Measurements from ENCODE around the gene TAF4.

Gene TAF4

DNA sequence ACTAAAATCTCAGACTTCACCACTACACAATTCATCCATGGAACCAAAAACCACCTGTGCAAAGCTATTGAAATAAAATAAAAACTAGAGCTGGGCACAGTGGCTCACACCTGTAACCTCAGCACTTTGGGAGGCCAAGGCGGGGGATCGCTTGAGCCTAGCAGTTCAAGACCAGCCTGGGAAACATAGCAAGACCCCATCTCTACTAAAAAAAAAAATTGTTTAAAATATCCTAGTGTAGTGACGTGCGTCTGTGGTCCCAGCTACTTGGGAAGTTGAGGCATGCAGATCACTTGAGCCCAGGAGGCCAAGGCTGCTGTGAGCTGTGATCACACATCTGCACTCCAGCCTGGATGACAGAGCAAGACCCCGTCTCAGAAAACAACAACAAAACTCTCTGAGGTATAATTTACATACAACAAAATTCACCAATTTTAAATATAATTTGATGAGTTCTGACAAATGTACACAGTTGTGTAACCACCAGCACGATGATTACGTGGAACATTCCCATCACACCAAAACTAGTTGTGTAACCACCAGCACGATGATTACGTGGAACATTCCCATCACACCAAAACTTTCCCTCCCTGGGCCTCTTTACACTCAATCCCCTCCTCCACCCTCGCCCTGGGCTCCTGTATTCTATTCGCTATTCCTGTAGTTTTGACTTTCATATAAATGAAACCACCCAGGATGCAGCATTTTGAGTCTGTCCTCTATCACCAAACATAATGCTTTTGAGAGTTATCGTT is 107.5 kb downstream of the TAF4 start:
- Histone ChIP-seq H3K4me1 (ENCODE audit: control extremely low read depth in 1 of 4, control insufficient read depth in 4 of 4, insufficient read depth in 4 of 4, low read length in 3 of 4) (no peaks in the 10 kb centered on the region), H3K4me3 (ENCODE audit: control insufficient read depth in 1 of 7, extremely low read depth in 1 of 7, insufficient read depth in 4 of 7, low read depth in 2 of 7, low read length in 6 of 7) (no peak overlapping the region), H3K9me3 (ENCODE audit: control extremely low read depth in 1 of 5, control insufficient read depth in 4 of 5, insufficient read depth in 2 of 5, low read depth in 1 of 5, low read length in 4 of 5) (peaks cover 0 to under 1% (median 0%) of the 10 kb centered on the region in 5 experiments), H3K36me3 (ENCODE audit: control insufficient read depth in 4 of 4, insufficient read depth in 4 of 4, low read length in 3 of 4) (no peaks in the 10 kb centered on the region), H3K27ac (ENCODE audit: insufficient read depth in 1 of 2, low read depth in 1 of 2, low read length in 2 of 2, poor library complexity in 1 of 2, severe bottlenecking in 2 of 2) (no peak overlapping the region), H3K27me3 (replicated peaks in 2 of 5; ENCODE audit: control insufficient read depth in 4 of 5, insufficient read depth in 5 of 5, low read length in 4 of 5) (peaks cover 0 to 13% (median 7%) of the 10 kb centered on the region in 5 experiments)
- DNase-seq = no peak
- ChIA-PET CTCF (no interaction called here), POLR2A (no interaction called here)
- 90% methylated on average over 5 of the region's 12 CpGs for WGBS (ENCODE audit: insufficient coverage)

DNA sequence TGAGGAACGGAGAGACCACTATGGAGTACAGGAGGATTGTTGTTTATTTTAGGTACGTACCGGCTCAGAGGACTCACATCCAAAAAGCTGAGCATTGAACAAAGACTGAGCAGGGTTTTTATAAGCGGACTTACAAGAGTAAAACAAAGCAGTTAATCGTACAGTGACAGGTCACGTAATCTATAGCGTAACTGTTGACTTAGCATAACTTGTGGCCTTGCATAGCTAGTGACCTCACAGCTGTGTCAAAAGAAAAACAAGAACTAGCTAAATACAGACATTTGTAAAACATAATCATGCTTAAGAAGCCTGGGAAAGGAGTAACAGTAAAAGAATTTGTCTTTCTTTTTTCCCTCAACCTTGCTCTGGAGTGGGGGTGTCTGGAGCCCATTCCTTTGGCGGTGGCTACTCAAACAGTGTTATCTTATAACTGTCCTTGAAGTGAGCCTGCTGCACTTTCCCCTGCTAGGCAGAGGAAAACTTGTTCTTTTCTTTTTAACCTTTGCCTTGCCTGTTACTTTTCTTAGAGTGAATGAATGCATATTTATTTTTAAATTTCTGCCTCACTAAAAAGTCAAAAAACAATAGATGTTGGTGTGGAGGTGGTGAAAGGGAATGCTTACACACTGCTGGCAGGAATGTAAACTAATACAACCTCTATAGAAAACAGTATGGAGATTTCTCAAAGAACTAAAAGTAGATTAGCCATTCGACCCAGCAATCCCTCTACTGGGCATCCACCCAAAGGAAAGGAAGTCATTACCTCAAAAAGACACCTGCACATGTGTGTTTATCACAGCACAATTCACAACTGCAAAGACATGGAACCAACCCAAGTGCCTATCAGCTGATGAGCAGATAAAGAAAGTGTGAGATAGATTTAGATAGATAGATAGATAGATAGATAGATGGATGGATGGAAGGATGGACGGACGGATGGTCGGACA is 109.0 kb downstream of the TAF4 start:
- 82% methylated on average over 7 of the region's 12 CpGs for WGBS (ENCODE audit: insufficient coverage)

DNA sequence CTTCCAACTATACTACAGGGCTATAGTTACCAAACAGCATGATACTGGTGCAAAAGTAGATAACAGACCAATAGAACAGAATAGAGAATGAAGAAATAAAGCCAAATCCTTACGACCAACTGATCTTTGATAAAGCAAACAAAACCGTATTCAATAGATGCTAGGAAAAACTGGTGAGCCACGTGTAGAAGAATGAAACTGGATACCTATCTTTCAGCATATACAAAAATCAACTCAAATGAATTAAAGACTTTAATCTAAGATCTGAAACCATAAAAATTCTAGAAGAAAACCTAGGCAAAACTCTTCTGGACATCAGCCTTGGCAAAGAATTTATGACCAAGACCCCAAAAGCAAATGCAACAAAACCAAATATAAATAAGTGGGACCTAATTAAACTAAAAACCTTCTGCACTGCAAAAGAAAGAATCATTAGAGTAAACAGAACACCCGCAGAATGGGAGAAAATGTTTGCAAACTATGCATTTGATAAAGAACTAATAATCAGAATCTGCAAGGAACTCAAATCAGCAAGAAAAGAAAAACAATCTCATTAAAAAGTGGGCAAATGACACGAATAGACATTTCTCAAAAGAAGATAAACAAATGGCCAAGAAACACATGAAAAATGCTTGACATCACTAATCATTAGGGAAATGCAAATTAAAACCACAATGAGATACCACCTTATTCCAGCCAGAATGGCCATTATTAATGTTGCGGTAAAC is 109.8 kb downstream of the TAF4 start:
- CTCF ChIA-PET = no interaction called here
- WGBS (ENCODE audit: insufficient coverage) = 87% methylated on average over 3 of the region's 6 CpGs
- H3K9me3 ChIP-seq (ENCODE audit: control extremely low read depth in 1 of 5, control insufficient read depth in 4 of 5, insufficient read depth in 2 of 5, low read depth in 1 of 5, low read length in 4 of 5) = no peaks in the 10 kb centered on the region

More for the DNA sequence above, 109.0 kb downstream of the TAF4 start:
- no peaks in the 10 kb centered on the region for H3K9me3 ChIP-seq (ENCODE audit: control extremely low read depth in 1 of 5, control insufficient read depth in 4 of 5, insufficient read depth in 2 of 5, low read depth in 1 of 5, low read length in 4 of 5)
- H3K36me3 ChIP-seq (ENCODE audit: control insufficient read depth in 4 of 4, insufficient read depth in 4 of 4, low read length in 3 of 4) = no peaks in the 10 kb centered on the region
- ChIA-PET POLR2A (no interaction called here), CTCF (no interaction called here)
- no peaks in the 10 kb centered on the region for H3K4me1 ChIP-seq (ENCODE audit: control extremely low read depth in 1 of 4, control insufficient read depth in 4 of 4, insufficient read depth in 4 of 4, low read length in 3 of 4)
- no peak for DNase-seq
- H3K4me3 ChIP-seq (ENCODE audit: control insufficient read depth in 1 of 7, extremely low read depth in 1 of 7, insufficient read depth in 4 of 7, low read depth in 2 of 7, low read length in 6 of 7) = no peak overlapping the region
- H3K27me3 ChIP-seq (replicated peaks in 2 of 5; ENCODE audit: control insufficient read depth in 4 of 5, insufficient read depth in 5 of 5, low read length in 4 of 5) = peaks cover 0 to 14% (median 10%) of the 10 kb centered on the region in 5 experiments
- H3K27ac ChIP-seq (ENCODE audit: insufficient read depth in 1 of 2, low read depth in 1 of 2, low read length in 2 of 2, poor library complexity in 1 of 2, severe bottlenecking in 2 of 2) = no peak overlapping the region

DNA sequence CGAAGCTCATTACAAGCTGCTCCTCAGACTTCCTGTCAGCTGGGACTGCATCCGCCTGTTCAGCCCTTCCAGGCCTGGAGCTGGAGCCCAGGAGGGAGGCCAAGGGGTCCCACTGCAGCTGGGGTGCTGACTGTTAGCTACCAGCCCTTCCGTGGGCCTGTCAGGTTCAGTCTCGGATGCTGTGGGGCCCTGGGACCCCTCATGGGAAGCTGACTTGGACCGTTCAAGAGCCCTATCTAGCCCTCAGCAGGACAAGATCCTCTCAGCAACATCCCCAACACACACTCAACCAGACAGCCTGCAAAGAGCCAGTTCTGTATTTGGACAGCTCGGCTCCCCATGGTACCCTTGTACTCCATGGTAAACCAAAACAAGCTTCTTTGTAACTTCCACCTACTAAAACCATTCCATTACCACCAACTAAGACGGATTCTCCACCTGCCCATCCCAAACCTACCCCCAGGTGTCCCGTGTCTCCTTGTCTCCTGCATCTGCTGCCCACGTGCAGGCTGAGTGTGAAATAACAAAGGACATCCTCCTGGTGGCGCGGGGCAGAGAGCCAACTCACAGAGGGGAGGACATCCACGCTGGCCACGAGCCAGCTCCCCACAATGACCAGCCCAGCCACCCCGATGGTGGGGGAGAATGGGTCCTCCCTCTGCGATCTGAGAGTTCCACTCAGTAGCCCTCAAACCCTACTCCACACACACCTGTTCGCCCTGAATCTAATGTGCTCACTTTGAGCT is 111.2 kb downstream of the TAF4 start:
- CTCF ChIA-PET = no interaction called here
- no peak overlapping the region for H3K4me3 ChIP-seq (ENCODE audit: control insufficient read depth in 1 of 7, extremely low read depth in 1 of 7, insufficient read depth in 4 of 7, low read depth in 2 of 7, low read length in 6 of 7)
- no peaks in the 10 kb centered on the region for H3K4me1 ChIP-seq (ENCODE audit: control extremely low read depth in 1 of 4, control insufficient read depth in 4 of 4, insufficient read depth in 4 of 4, low read length in 3 of 4)
- H3K9me3 ChIP-seq (ENCODE audit: control extremely low read depth in 1 of 5, control insufficient read depth in 4 of 5, insufficient read depth in 2 of 5, low read depth in 1 of 5, low read length in 4 of 5) = no peaks in the 10 kb centered on the region
- POLR2A ChIA-PET = no interaction called here
- no peak overlapping the region for H3K27ac ChIP-seq (ENCODE audit: insufficient read depth in 1 of 2, low read depth in 1 of 2, low read length in 2 of 2, poor library complexity in 1 of 2, severe bottlenecking in 2 of 2)
- H3K36me3 ChIP-seq (ENCODE audit: control insufficient read depth in 4 of 4, insufficient read depth in 4 of 4, low read length in 3 of 4) = no peaks in the 10 kb centered on the region
- DNase-seq = no peak
- WGBS (ENCODE audit: insufficient coverage) = 84% methylated on average over 16 of the region's 16 CpGs
- H3K27me3 ChIP-seq (replicated peaks in 2 of 5; ENCODE audit: control insufficient read depth in 4 of 5, insufficient read depth in 5 of 5, low read length in 4 of 5) = peaks cover 0 to 14% (median 10%) of the 10 kb centered on the region in 5 experiments

More for the DNA sequence above, 109.8 kb downstream of the TAF4 start:
- Histone ChIP-seq H3K4me1 (ENCODE audit: control extremely low read depth in 1 of 4, control insufficient read depth in 4 of 4, insufficient read depth in 4 of 4, low read length in 3 of 4) (no peaks in the 10 kb centered on the region), H3K4me3 (ENCODE audit: control insufficient read depth in 1 of 7, extremely low read depth in 1 of 7, insufficient read depth in 4 of 7, low read depth in 2 of 7, low read length in 6 of 7) (no peak overlapping the region), H3K27ac (ENCODE audit: insufficient read depth in 1 of 2, low read depth in 1 of 2, low read length in 2 of 2, poor library complexity in 1 of 2, severe bottlenecking in 2 of 2) (no peak overlapping the region), H3K27me3 (replicated peaks in 2 of 5; ENCODE audit: control insufficient read depth in 4 of 5, insufficient read depth in 5 of 5, low read length in 4 of 5) (peaks cover 0 to 14% (median 11%) of the 10 kb centered on the region in 5 experiments), H3K36me3 (ENCODE audit: control insufficient read depth in 4 of 4, insufficient read depth in 4 of 4, low read length in 3 of 4) (no peaks in the 10 kb centered on the region)
- DNase-seq = no peak
- POLR2A ChIA-PET = no interaction called here

DNA sequence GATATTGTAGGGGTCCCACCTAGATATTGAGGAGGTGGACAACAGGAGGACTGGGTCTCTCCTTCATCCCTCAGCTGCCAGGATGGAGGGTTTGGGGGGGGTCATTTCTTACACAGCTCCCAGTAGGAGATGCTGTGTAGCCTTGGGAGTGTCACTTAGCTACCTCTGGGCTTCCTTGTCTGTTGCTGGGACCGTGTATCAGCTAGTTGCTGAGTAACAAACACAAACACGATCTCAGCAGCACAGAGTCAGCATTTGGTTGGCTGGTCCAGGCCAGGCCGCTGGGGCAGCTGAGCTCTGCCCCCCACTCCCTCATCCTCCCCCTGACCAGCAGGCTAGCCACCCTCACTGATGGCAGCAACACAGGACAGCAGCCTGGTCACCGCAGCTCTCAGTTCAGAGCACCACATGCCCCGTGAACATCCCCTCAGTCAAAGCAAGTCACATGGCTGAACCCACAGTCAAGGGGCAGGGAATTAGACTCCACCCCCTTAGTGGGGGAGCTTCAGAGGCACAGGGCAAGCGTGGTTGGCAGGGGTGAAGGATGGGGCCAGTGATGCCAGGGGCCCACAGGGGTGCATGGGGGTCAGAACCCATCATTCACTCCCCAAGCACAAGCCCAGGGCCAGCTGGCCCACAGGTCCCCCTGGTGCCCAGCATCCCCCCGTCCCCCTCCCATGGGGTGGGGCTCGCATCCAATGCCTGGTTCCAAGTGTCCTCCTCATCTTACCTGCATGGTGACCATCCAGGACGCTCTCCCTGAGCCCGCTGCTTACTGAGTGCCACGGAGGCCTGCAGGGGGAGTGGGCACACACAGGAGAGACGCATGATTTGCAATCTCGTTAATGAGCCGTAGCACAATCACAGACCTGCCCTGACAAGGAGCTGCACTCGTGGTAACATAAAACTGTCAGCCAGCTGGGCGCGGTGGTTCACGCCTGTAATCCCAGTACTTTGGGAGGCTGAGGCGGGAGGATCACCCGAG is 112.4 kb downstream of the TAF4 start:
- CTCF ChIA-PET = no interaction called here
- H3K9me3 ChIP-seq (ENCODE audit: control extremely low read depth in 1 of 5, control insufficient read depth in 4 of 5, insufficient read depth in 2 of 5, low read depth in 1 of 5, low read length in 4 of 5) = peaks cover 0 to 1% (median 0%) of the 10 kb centered on the region in 5 experiments
- no peak overlapping the region for H3K4me3 ChIP-seq (ENCODE audit: control insufficient read depth in 1 of 7, extremely low read depth in 1 of 7, insufficient read depth in 4 of 7, low read depth in 2 of 7, low read length in 6 of 7)
- no peaks in the 10 kb centered on the region for H3K36me3 ChIP-seq (ENCODE audit: control insufficient read depth in 4 of 4, insufficient read depth in 4 of 4, low read length in 3 of 4)
- peaks cover 0 to 14% (median 6%) of the 10 kb centered on the region in 5 experiments for H3K27me3 ChIP-seq (replicated peaks in 2 of 5; ENCODE audit: control insufficient read depth in 4 of 5, insufficient read depth in 5 of 5, low read length in 4 of 5)
- H3K4me1 ChIP-seq (ENCODE audit: control extremely low read depth in 1 of 4, control insufficient read depth in 4 of 4, insufficient read depth in 4 of 4, low read length in 3 of 4) = no peaks in the 10 kb centered on the region
- POLR2A ChIA-PET = no interaction called here
- DNase-seq = no peak
- 84% methylated on average over 16 of the region's 20 CpGs for WGBS (ENCODE audit: insufficient coverage)
- H3K27ac ChIP-seq (ENCODE audit: insufficient read depth in 1 of 2, low read depth in 1 of 2, low read length in 2 of 2, poor library complexity in 1 of 2, severe bottlenecking in 2 of 2) = no peak overlapping the region

All from common myeloid progenitor, CD34-positive (primary cell).